DMS 273 treated with DMSO at 0.1 percent for 48 hours (cell line): Measurements from ENCODE around the gene RC3H1.

Source experiments
- DNase-seq: peaks from one replicate; lab custom pipeline; 2025; lab: John Stamatoyannopoulos, UW

The RC3H1 gene

GRCh38 chr1:173886746-173887611, 135.2 kb downstream of the RC3H1 start:
- DNase-seq: no peak

GRCh38 chr1:173884701-173885100, 137.5 kb downstream of the RC3H1 start:
- no peak for DNase-seq
